Liver (tissue), 9 donors: ENCODE measurements around the gene LRRFIP1. TPM values are rescaled to one million over a fixed set of nuclear protein-coding genes. Genes with fewer than 3 reads are reported as not detected.

Experiments used
- DNase-seq: peaks from one replicate; pipeline ENCODE4 v3.0.0-alpha.2; 2017; ENCODE audit warnings: low spot score
- H3K27ac ChIP-seq, 2 donors: one replicate each; pipeline ENCODE4 v1.7.0; 2013; ENCODE audit warnings: inconsistent platforms in 2 of 2, low read length in 2 of 2, control low read depth in 1 of 2, low read depth in 1 of 2, mild to moderate bottlenecking in 1 of 2
- H3K27me3 ChIP-seq, 4 donors: one replicate each; pipeline versions ENCODE4 v1.6.1 to v1.7.0; 2013; ENCODE audit warnings: low read length in 3 of 4, inconsistent platforms in 1 of 4, mild to moderate bottlenecking in 1 of 4, moderate library complexity in 1 of 4; ENCODE audit not compliant: control insufficient read depth in 4 of 4, insufficient read depth in 4 of 4
- H3K36me3 ChIP-seq, 4 donors: one replicate each; pipeline versions ENCODE4 v1.6.1 to v1.7.0; 2013; ENCODE audit warnings: low read length in 3 of 4, mild to moderate bottlenecking in 3 of 4, low read depth in 1 of 4, moderate library complexity in 1 of 4; ENCODE audit not compliant: control insufficient read depth in 4 of 4, insufficient read depth in 3 of 4
- H3K4me1 ChIP-seq, 4 donors: one replicate each; pipeline versions ENCODE4 v1.6.1 to v1.7.0; 2013; ENCODE audit warnings: low read length in 3 of 4, mild to moderate bottlenecking in 3 of 4, moderate library complexity in 1 of 4; ENCODE audit not compliant: control insufficient read depth in 4 of 4, insufficient read depth in 4 of 4
- H3K4me3 ChIP-seq, 3 donors: one replicate each; pipeline versions ENCODE4 v1.6.1 to v1.7.0; 2013; ENCODE audit warnings: low read length in 3 of 3, control low read depth in 1 of 3, low read depth in 1 of 3, mild to moderate bottlenecking in 1 of 3
- H3K9ac ChIP-seq, 2 donors: one replicate each; pipeline ENCODE4 v1.7.0; 2013; ENCODE audit warnings: low read length in 2 of 2, mild to moderate bottlenecking in 2 of 2, moderate library complexity in 2 of 2, control low read depth in 1 of 2, low read depth in 1 of 2
- H3K9me3 ChIP-seq, 4 donors: one replicate each; pipeline versions ENCODE4 v1.6.1 to v1.7.0; 2013; ENCODE audit warnings: low read length in 3 of 4; ENCODE audit not compliant: control insufficient read depth in 4 of 4
- EGR1 ChIP-seq, 2 donors: IDR thresholded peaks; 2 replicates each; pipeline ENCODE4 v1.6.1; 2016 to 2018; ENCODE audit warnings: antibody characterized with exemption in 2 of 2, low read depth in 2 of 2
- HNF4A ChIP-seq, 2 donors: conservative IDR thresholded peaks; 2 replicates each; pipeline ENCODE4 v1.6.1; 2016; ENCODE audit warnings: antibody characterized with exemption in 2 of 2, mild to moderate bottlenecking in 2 of 2
- JUND ChIP-seq, 2 donors: IDR thresholded peaks; 2 replicates each; pipeline ENCODE4 v1.6.1; 2016; ENCODE audit warnings: antibody characterized with exemption in 2 of 2
- RAD21 ChIP-seq, 2 donors: IDR thresholded peaks; 2 replicates each; pipeline ENCODE4 v1.6.1; 2016; ENCODE audit warnings: antibody characterized with exemption in 2 of 2, mild to moderate bottlenecking in 2 of 2
- SP1 ChIP-seq: IDR thresholded peaks from 2 replicates; pipeline ENCODE4 v1.6.1; 2018; ENCODE audit warnings: antibody characterized with exemption, mild to moderate bottlenecking
- WGBS: extraction: QIAGEN DNeasy Blood & Tissue Kit; methylation state at CpG from one replicate; pipeline ENCODE4 v1.1.7; 2013; 5-methylcytosine and 5-hydroxymethylcytosine counted together
- polyA plus RNA-seq, 2 donors: library from polyadenylated mRNA; stranded (reverse) in 1 of 2; unstranded in 1 of 2; fragments of 200-250 nt in 1 of 2; fragments of >200 nt in 1 of 2; fragmentation: Nextera tagmentation in 1 of 2; extraction: Ambion mirVana in 1 of 2; gene quantifications; one replicate each; pipeline versions ENCODE4 v1.2.1 to v1.2.3, GENCODE V29; 2013 to 2015
- total RNA-seq, 2 donors: library from RNA; depleted of rRNA; stranded (reverse); fragments of >200 nt; gene quantifications; one replicate each; pipeline ENCODE4 v1.2.3, GENCODE V29; 2014
- TF ChIP-seq, protein P1 (sequence below): IDR thresholded peaks from 2 replicates; pipeline ENCODE4 v1.6.1; 2016; ENCODE audit warnings: antibody characterized with exemption
- TF ChIP-seq, protein P2 (sequence below): IDR thresholded peaks from 2 replicates; pipeline ENCODE4 v1.6.1; 2016; ENCODE audit warnings: antibody characterized with exemption
- TF ChIP-seq, protein P3 (sequence below): IDR thresholded peaks from 2 replicates; pipeline ENCODE4 v1.6.1; 2016; ENCODE audit warnings: antibody characterized with exemption, mild to moderate bottlenecking
- donor health status: healthy.
- donor health status: healthy.
- donor health status: healthy.
- donor health status: healthy.
- donor health status: healthy.

The LRRFIP1 gene
- total and polyA plus RNA-seq, 4 donors = 13.3 to 56.1 (median 39.1) TPM

DNA sequence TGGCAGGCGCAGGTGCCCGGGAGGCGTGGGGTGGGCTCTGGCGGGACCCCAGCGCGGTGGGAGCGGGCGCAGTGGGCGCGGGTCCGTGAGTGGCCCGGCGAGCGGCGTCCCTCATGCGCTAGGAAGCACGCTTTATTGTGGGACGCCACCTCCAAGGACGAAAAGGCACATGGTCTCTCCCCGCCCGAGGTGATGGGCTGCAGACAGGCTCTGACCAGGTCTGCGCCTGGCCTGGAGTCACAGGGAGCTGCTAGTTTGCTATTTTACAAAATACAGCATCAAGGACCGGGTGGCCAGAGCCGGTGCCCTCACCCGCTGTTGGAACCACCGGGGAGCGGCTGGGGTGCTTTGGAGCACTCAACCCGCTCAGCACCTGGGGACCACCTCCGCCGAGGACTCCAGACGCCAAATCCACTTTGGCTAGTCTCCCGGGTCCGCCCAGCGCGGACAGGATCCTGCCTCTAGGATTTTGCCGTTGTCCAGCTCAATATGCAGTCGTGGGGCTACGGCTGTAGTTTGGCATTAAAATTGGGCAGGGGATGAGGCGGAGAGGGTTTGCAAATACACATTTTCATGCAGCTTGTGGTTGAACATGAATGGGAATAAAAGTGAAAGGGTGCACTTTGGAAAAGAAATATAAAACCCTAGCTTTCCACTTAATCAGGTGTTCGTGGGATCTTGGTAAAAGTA lies 65.4 kb downstream of the LRRFIP1 start:
- no peaks in the 10 kb centered on the region for H3K27me3 ChIP-seq
- H3K9me3 ChIP-seq = no peaks in the 10 kb centered on the region
- H3K9ac ChIP-seq = peak overlapping the region; percentile 72 to 92
- H3K4me1 ChIP-seq = peaks cover 4 to 32% (median 15%) of the 10 kb centered on the region in 4 donors
- no peaks in the 10 kb centered on the region for H3K36me3 ChIP-seq
- no peak for DNase-seq
- TF ChIP-seq, protein P1, sequence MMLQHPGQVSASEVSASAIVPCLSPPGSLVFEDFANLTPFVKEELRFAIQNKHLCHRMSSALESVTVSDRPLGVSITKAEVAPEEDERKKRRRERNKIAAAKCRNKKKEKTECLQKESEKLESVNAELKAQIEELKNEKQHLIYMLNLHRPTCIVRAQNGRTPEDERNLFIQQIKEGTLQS = no peak
- TF ChIP-seq, protein P2, sequence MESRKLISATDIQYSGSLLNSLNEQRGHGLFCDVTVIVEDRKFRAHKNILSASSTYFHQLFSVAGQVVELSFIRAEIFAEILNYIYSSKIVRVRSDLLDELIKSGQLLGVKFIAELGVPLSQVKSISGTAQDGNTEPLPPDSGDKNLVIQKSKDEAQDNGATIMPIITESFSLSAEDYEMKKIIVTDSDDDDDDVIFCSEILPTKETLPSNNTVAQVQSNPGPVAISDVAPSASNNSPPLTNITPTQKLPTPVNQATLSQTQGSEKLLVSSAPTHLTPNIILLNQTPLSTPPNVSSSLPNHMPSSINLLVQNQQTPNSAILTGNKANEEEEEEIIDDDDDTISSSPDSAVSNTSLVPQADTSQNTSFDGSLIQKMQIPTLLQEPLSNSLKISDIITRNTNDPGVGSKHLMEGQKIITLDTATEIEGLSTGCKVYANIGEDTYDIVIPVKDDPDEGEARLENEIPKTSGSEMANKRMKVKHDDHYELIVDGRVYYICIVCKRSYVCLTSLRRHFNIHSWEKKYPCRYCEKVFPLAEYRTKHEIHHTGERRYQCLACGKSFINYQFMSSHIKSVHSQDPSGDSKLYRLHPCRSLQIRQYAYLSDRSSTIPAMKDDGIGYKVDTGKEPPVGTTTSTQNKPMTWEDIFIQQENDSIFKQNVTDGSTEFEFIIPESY = no peak
- TF ChIP-seq SP1 (peak; percentile 9), EGR1 (IDR thresholded peaks at IDR 0.05; ENCODE audit: low read depth in 2 of 2) (no peak), HNF4A (conservative IDR thresholded peaks at IDR 0.05) (no peak), RAD21 (IDR thresholded peaks at IDR 0.05) (peak in 1 of 2 donors; percentile 25)
- peak overlapping the region; percentile 91 to 96 for H3K27ac ChIP-seq
- 1% methylated on average over 40 of the region's 40 CpGs for WGBS
- peak overlapping the region; percentile 69 to 84 (median 77) for H3K4me3 ChIP-seq

DNA sequence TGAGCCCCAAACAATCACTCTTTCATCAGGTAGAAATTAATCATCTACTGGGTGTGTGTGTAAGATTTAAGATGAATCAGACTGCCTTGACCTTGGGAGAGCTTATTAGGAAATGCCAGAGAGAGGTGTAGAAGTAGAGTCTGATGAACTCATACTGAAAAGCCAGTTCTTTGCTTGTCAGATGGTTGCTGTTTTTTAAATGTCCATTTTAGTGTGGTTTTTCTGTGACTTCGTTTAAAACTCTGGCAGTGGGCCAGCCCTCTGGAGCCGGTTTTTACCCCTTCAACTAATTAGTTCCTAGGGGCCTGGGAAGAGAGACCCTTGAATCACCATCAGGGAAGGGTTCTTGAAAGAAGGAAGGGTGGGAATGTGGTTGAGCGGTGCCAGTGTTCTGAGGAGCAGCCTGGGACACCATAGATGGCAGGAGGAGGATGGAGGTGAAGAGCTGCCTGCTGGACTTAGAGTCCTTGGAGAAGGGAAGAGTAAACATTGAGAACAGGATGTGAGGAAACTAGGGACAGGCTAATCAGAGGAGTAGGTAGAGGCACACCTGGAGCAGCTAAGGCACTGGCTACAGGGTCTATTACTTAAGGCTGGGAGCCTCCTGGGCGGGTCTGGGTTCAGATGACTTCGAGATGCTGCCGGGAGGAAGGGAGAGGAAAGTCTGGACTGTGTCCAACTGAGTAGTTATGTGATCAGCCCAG lies 66.1 kb downstream of the LRRFIP1 start:
- Histone ChIP-seq H3K27ac (peak overlapping the region; percentile 91 to 96), H3K27me3 (no peaks in the 10 kb centered on the region), H3K9ac (peak overlapping the region; percentile 72 to 92), H3K4me1 (peaks cover 4 to 36% (median 17%) of the 10 kb centered on the region in 4 donors), H3K4me3 (peak overlapping the region; percentile 69 to 84 (median 77)), H3K9me3 (no peaks in the 10 kb centered on the region), H3K36me3 (no peaks in the 10 kb centered on the region)
- 52% methylated on average over 6 of the region's 6 CpGs for WGBS
- DNase-seq = no peak
- TF ChIP-seq, protein P3, sequence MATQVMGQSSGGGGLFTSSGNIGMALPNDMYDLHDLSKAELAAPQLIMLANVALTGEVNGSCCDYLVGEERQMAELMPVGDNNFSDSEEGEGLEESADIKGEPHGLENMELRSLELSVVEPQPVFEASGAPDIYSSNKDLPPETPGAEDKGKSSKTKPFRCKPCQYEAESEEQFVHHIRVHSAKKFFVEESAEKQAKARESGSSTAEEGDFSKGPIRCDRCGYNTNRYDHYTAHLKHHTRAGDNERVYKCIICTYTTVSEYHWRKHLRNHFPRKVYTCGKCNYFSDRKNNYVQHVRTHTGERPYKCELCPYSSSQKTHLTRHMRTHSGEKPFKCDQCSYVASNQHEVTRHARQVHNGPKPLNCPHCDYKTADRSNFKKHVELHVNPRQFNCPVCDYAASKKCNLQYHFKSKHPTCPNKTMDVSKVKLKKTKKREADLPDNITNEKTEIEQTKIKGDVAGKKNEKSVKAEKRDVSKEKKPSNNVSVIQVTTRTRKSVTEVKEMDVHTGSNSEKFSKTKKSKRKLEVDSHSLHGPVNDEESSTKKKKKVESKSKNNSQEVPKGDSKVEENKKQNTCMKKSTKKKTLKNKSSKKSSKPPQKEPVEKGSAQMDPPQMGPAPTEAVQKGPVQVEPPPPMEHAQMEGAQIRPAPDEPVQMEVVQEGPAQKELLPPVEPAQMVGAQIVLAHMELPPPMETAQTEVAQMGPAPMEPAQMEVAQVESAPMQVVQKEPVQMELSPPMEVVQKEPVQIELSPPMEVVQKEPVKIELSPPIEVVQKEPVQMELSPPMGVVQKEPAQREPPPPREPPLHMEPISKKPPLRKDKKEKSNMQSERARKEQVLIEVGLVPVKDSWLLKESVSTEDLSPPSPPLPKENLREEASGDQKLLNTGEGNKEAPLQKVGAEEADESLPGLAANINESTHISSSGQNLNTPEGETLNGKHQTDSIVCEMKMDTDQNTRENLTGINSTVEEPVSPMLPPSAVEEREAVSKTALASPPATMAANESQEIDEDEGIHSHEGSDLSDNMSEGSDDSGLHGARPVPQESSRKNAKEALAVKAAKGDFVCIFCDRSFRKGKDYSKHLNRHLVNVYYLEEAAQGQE = no peak
- TF ChIP-seq HNF4A (conservative IDR thresholded peaks at IDR 0.05) (no peak), JUND (IDR thresholded peaks at IDR 0.05) (no peak)
- TF ChIP-seq, protein P2 = no peak
